ENCODE data around the gene MACF1. TPM values are rescaled to one million over a fixed set of nuclear protein-coding genes. Genes with fewer than 3 reads are reported as not detected.

MACF1 gene
- polyA plus RNA-seq, 1 donor, result 99.5 TPM

DNA sequence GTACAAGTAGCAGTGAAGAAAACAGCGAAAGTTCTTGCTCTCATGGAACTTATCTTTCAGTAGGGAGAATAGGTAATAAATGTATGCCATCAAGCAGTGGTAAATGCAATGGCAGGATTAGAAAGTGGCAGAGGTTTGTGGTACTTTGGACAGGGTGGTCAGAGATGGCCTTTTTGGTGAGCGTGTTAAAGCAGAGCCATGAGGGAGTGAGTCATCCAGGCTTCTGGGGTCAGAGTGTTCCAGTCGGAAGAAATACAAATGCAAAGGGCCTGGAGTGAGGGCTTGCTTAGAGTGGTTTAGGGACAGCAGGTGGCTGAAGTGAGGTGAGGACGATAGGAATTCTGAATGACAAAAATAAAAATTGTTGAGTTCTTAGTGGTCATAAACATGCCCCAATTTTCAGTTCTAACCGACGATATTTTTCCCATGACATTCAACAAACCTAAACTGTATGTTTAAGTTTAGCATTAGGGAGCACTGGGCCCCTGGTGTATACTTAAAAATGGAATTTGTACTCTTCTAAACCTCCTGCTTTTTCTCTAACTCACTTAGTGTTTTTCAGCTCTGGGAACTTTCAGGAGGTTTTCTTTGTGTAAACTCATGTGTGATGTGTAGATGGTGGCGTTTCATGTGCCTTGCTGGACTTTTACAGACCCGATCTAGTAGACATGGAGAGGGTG lies 78.2 kb downstream of the MACF1 start:
- DNase-seq, result peak in 1 of 2 donors; percentile 66
- no peaks in the 10 kb centered on the region for H3K9me3 ChIP-seq (ENCODE audit: control insufficient read depth, low read depth, low read length)
- no peaks in the 10 kb centered on the region for H3K27me3 ChIP-seq (ENCODE audit: control insufficient read depth, insufficient read depth, low read length)
- no peak overlapping the region for H3K4me3 ChIP-seq (ENCODE audit: low read length)
- no peaks in the 10 kb centered on the region for H3K4me1 ChIP-seq (ENCODE audit: control insufficient read depth, insufficient read depth, low read length)
- H3K36me3 ChIP-seq (ENCODE audit: control insufficient read depth, insufficient read depth, low read length), result peaks cover 35% of the 10 kb centered on the region
- no peak overlapping the region for H3K27ac ChIP-seq (ENCODE audit: low read length)
- 58% methylated on average over 3 of the region's 8 CpGs for WGBS (ENCODE audit: insufficient coverage, low lambda C conversion rate)

DNA sequence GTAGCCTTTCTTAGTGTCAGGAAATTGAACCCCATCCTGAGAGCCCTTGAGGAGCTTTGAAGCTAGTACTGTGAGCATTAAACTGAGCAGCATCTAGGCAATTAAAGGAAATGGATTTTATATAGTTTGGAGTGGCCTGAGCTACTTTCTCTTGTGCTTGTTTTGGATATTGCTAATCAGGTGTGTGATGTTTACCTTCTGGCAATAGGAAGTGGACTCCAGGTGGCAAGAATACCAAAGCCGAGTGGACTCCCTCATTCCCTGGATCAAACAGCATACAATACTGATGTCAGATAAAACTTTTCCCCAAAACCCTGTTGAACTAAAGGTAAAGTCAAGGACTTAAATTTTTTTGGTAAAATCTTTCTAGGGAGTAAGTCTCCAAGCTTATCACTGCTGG lies 79.4 kb downstream of the MACF1 start:
- Histone ChIP-seq H3K27me3 (ENCODE audit: control insufficient read depth, insufficient read depth, low read length) (no peaks in the 10 kb centered on the region), H3K36me3 (ENCODE audit: control insufficient read depth, insufficient read depth, low read length) (peaks cover 41% of the 10 kb centered on the region), H3K4me1 (ENCODE audit: control insufficient read depth, insufficient read depth, low read length) (no peaks in the 10 kb centered on the region), H3K27ac (ENCODE audit: low read length) (no peak overlapping the region), H3K9me3 (ENCODE audit: control insufficient read depth, low read depth, low read length) (no peaks in the 10 kb centered on the region), H3K4me3 (ENCODE audit: low read length) (no peak overlapping the region)
- DNase-seq, result no peak
- no CpG with 5 or more reads among the region's 1 CpG for WGBS (ENCODE audit: insufficient coverage, low lambda C conversion rate)

DNA sequence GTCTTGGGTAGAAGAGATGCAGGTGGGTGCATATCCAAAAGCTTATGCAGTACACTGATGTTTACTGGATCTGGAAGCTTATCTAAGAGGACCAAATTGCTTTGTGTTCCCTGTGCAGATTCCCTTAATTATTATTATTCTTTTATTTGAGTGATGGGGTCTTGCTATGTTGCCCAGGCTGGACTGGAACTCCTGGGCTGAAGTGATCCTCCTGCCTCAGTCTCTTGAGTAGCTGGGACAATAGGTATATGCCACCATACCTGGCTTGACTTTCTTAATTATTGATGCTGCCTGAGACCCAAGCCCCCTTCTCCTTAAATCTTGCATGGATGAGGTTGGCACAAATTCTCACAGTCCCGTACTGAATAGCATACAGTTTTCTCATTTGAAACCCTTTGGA lies 83.0 kb downstream of the MACF1 start:
- no peaks in the 10 kb centered on the region for H3K27me3 ChIP-seq (ENCODE audit: control insufficient read depth, insufficient read depth, low read length)
- H3K36me3 ChIP-seq (ENCODE audit: control insufficient read depth, insufficient read depth, low read length), result peaks cover 53% of the 10 kb centered on the region
- H3K4me3 ChIP-seq (ENCODE audit: low read length), result no peak overlapping the region
- H3K4me1 ChIP-seq (ENCODE audit: control insufficient read depth, insufficient read depth, low read length), result no peaks in the 10 kb centered on the region
- H3K27ac ChIP-seq (ENCODE audit: low read length), result no peak overlapping the region
- no CpG with 5 or more reads among the region's 1 CpG for WGBS (ENCODE audit: insufficient coverage, low lambda C conversion rate)
- no peak for DNase-seq
- no peaks in the 10 kb centered on the region for H3K9me3 ChIP-seq (ENCODE audit: control insufficient read depth, low read depth, low read length)

DNA sequence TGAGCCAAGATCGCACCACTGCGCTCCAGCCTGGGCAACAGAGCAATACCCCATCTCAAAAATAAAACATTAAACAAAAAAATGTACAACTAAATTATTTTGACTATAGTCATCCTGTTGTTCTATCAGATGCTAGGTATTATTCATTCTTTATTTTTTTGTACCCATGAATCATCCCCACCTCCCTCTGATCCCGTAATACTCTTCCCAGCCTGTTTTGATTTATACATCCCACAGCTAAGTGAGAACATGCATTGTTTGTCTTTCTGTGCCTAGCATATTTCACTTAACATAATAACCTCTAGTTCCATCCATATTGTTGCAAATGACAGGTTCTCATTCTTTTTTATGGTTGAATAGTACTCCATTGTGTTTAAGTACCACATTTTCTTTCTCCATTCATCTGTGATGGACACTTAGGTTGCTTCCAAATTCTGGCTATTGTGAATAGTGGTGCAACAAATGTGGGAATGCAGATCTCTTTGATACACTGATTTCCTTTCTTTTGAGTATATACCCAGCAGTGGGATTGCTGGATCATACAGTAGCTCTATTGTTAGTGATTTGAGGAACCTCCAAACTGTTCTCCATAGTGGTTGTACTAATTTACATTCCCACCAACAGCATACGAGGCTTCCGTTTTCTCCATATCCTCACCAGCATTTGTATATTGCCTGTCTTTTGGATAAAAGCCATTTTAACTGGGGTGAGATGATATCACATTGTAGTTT lies 84.4 kb downstream of the MACF1 start:
- Histone ChIP-seq H3K4me3 (ENCODE audit: low read length) (no peak overlapping the region), H3K36me3 (ENCODE audit: control insufficient read depth, insufficient read depth, low read length) (peaks cover 52% of the 10 kb centered on the region), H3K27me3 (ENCODE audit: control insufficient read depth, insufficient read depth, low read length) (no peaks in the 10 kb centered on the region), H3K27ac (ENCODE audit: low read length) (no peak overlapping the region), H3K4me1 (ENCODE audit: control insufficient read depth, insufficient read depth, low read length) (no peaks in the 10 kb centered on the region), H3K9me3 (ENCODE audit: control insufficient read depth, low read depth, low read length) (no peaks in the 10 kb centered on the region)
- 88% methylated on average over 1 of the region's 5 CpGs for WGBS (ENCODE audit: insufficient coverage, low lambda C conversion rate)
- DNase-seq, result no peak

DNA sequence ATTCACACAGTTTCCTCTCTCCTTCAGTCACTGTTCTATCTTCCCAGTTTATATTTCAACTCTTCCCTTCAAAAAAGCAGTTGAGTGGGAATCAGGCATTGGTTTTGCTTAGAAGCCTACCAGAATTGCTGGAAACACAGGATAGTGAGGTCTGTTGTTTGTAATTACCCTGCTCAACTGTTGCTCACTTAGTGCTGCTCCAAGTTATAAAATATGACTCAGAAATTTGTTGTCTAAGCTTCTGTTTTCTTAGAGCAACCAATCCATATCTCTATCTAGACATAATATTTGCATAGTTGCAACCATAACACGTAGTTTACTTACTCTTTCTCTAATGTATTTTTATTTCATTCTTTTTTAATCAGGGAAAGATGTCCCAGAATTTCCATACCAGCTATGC lies 87.9 kb downstream of the MACF1 start:
- no peaks in the 10 kb centered on the region for H3K27me3 ChIP-seq (ENCODE audit: control insufficient read depth, insufficient read depth, low read length)
- 57% methylated on average over 1 of the region's 1 CpG for WGBS (ENCODE audit: insufficient coverage, low lambda C conversion rate)
- no peak overlapping the region for H3K27ac ChIP-seq (ENCODE audit: low read length)
- H3K4me1 ChIP-seq (ENCODE audit: control insufficient read depth, insufficient read depth, low read length), result no peaks in the 10 kb centered on the region
- no peak for DNase-seq
- H3K9me3 ChIP-seq (ENCODE audit: control insufficient read depth, low read depth, low read length), result no peaks in the 10 kb centered on the region
- peaks cover 48% of the 10 kb centered on the region for H3K36me3 ChIP-seq (ENCODE audit: control insufficient read depth, insufficient read depth, low read length)
- no peak overlapping the region for H3K4me3 ChIP-seq (ENCODE audit: low read length)

GRCh38 chr1:39293375-39294070 lies 89.0 kb downstream of the MACF1 start:
- Histone ChIP-seq H3K4me3 (ENCODE audit: low read length) (no peak overlapping the region), H3K36me3 (ENCODE audit: control insufficient read depth, insufficient read depth, low read length) (peaks cover 47% of the 10 kb centered on the region), H3K9me3 (ENCODE audit: control insufficient read depth, low read depth, low read length) (no peaks in the 10 kb centered on the region), H3K4me1 (ENCODE audit: control insufficient read depth, insufficient read depth, low read length) (no peaks in the 10 kb centered on the region), H3K27ac (ENCODE audit: low read length) (no peak overlapping the region), H3K27me3 (ENCODE audit: control insufficient read depth, insufficient read depth, low read length) (no peaks in the 10 kb centered on the region)
- DNase-seq, result peak in 1 of 2 donors; percentile 25
- WGBS (ENCODE audit: insufficient coverage, low lambda C conversion rate), result 60% methylated on average over 1 of the region's 3 CpGs

GRCh38 chr1:39294531-39294930 lies 90.0 kb downstream of the MACF1 start:
- H3K36me3 ChIP-seq (ENCODE audit: control insufficient read depth, insufficient read depth, low read length), result peaks cover 44% of the 10 kb centered on the region

DNA sequence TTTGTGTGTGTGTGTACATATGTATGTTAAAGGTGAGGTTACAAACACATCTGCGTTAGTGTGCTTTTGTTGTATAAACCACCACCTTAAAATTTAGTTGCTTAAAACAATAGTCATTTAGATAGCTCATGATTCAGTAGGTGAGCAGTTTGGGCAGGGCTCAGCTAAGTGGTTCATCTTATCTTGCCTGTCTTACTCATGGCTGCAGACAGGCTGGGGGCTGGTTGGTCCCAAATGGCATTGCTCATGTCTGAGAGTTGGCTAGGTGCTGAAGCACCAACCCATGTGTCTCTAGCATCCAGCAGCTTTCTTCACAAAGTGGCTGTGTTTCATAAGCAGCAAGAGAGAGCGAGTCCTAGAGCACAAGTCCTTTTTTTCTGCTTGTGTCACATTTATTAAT lies 91.4 kb downstream of the MACF1 start:
- H3K9me3 ChIP-seq (ENCODE audit: control insufficient read depth, low read depth, low read length), result no peaks in the 10 kb centered on the region
- no peak overlapping the region for H3K27ac ChIP-seq (ENCODE audit: low read length)
- H3K4me3 ChIP-seq (ENCODE audit: low read length), result no peak overlapping the region
- H3K27me3 ChIP-seq (ENCODE audit: control insufficient read depth, insufficient read depth, low read length), result no peaks in the 10 kb centered on the region
- WGBS (ENCODE audit: insufficient coverage, low lambda C conversion rate), result no CpG with 5 or more reads among the region's 2 CpGs
- peaks cover 56% of the 10 kb centered on the region for H3K36me3 ChIP-seq (ENCODE audit: control insufficient read depth, insufficient read depth, low read length)
- no peak for DNase-seq
- no peaks in the 10 kb centered on the region for H3K4me1 ChIP-seq (ENCODE audit: control insufficient read depth, insufficient read depth, low read length)

More at GRCh38 chr1:39294531-39294930, 90.0 kb downstream of the MACF1 start:
- H3K4me3 ChIP-seq (ENCODE audit: low read length), result no peak overlapping the region
- no peak for DNase-seq
- no CpG with 5 or more reads among the region's 1 CpG for WGBS (ENCODE audit: insufficient coverage, low lambda C conversion rate)
- H3K9me3 ChIP-seq (ENCODE audit: control insufficient read depth, low read depth, low read length), result no peaks in the 10 kb centered on the region
- H3K27me3 ChIP-seq (ENCODE audit: control insufficient read depth, insufficient read depth, low read length), result no peaks in the 10 kb centered on the region
- no peaks in the 10 kb centered on the region for H3K4me1 ChIP-seq (ENCODE audit: control insufficient read depth, insufficient read depth, low read length)
- H3K27ac ChIP-seq (ENCODE audit: low read length), result no peak overlapping the region

- Histone ChIP-seq H3K36me3 (ENCODE audit: control insufficient read depth, insufficient read depth, low read length) (peaks cover 56% of the 10 kb centered on the region), H3K9me3 (ENCODE audit: control insufficient read depth, low read depth, low read length) (no peaks in the 10 kb centered on the region), H3K27ac (ENCODE audit: low read length) (no peak overlapping the region), H3K4me3 (ENCODE audit: low read length) (no peak overlapping the region), H3K27me3 (ENCODE audit: control insufficient read depth, insufficient read depth, low read length) (no peaks in the 10 kb centered on the region), H3K4me1 (ENCODE audit: control insufficient read depth, insufficient read depth, low read length) (no peaks in the 10 kb centered on the region)
- DNase-seq, result no peak
- 40% methylated on average over 2 of the region's 5 CpGs for WGBS (ENCODE audit: insufficient coverage, low lambda C conversion rate)
Measured at GRCh38 chr1:39297551-39297950, 93.1 kb downstream of the MACF1 start.

- Histone ChIP-seq H3K27ac (ENCODE audit: low read length) (no peak overlapping the region), H3K9me3 (ENCODE audit: control insufficient read depth, low read depth, low read length) (no peaks in the 10 kb centered on the region), H3K4me1 (ENCODE audit: control insufficient read depth, insufficient read depth, low read length) (peaks cover 5% of the 10 kb centered on the region), H3K4me3 (ENCODE audit: low read length) (no peak overlapping the region), H3K36me3 (ENCODE audit: control insufficient read depth, insufficient read depth, low read length) (peaks cover 42% of the 10 kb centered on the region), H3K27me3 (ENCODE audit: control insufficient read depth, insufficient read depth, low read length) (no peaks in the 10 kb centered on the region)
- WGBS (ENCODE audit: insufficient coverage, low lambda C conversion rate), result 80% methylated on average over 1 of the region's 5 CpGs
- no peak for DNase-seq
Measured at GRCh38 chr1:39301606-39302005, 97.1 kb downstream of the MACF1 start.
